Stomach (tissue), 4 donors: ENCODE data around the gene RPL13A.

Experiments
- EP300 ChIP-seq: sonication (generic); formaldehyde crosslinking; IDR thresholded peaks from one replicate; pipeline ENCODE4 v1.6.1; 2017; ENCODE audit warnings: antibody characterized with exemption
- POLR2AphosphoS5 ChIP-seq, 3 donors: sonication (generic); formaldehyde crosslinking; IDR thresholded peaks; one replicate each; pipeline ENCODE4 v1.6.1; 2016; ENCODE audit warnings: antibody characterized with exemption in 3 of 3
- TF ChIP-seq, protein P1 (sequence below), 7 experiments: fragments of 450-650 bp in 4 of 7; fragments of 200-600 bp in 3 of 7; sonication (generic) in 3 of 7; IDR thresholded peaks; one replicate each; pipeline ENCODE4 v1.5.1; 2016 to 2019; ENCODE audit warnings: antibody characterized with exemption in 7 of 7, control low read depth in 2 of 7, mild to moderate bottlenecking in 1 of 7

- TF ChIP-seq, protein P1, sequence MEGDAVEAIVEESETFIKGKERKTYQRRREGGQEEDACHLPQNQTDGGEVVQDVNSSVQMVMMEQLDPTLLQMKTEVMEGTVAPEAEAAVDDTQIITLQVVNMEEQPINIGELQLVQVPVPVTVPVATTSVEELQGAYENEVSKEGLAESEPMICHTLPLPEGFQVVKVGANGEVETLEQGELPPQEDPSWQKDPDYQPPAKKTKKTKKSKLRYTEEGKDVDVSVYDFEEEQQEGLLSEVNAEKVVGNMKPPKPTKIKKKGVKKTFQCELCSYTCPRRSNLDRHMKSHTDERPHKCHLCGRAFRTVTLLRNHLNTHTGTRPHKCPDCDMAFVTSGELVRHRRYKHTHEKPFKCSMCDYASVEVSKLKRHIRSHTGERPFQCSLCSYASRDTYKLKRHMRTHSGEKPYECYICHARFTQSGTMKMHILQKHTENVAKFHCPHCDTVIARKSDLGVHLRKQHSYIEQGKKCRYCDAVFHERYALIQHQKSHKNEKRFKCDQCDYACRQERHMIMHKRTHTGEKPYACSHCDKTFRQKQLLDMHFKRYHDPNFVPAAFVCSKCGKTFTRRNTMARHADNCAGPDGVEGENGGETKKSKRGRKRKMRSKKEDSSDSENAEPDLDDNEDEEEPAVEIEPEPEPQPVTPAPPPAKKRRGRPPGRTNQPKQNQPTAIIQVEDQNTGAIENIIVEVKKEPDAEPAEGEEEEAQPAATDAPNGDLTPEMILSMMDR (IDR thresholded peaks at IDR 0.05), result no peak
- TF ChIP-seq EP300 (no peak), POLR2AphosphoS5 (IDR thresholded peaks at IDR 0.05) (no peak)
Measured at GRCh38 chr19:49469828-49470614, 17.4 kb upstream of the RPL13A start.
